HL-60 (cell line): Measurements from ENCODE around the gene SPG21.

Experiments used
- CTCF ChIP-seq: IDR thresholded peaks from one replicate; pipeline ENCODE4 v1.5.1; 2011; ENCODE audit warnings: low read length, control low read depth, inconsistent platforms; ENCODE audit not compliant: insufficient read depth
- GABPA ChIP-seq: IDR thresholded peaks from 2 replicates; pipeline ENCODE4 v1.6.1; 2012; ENCODE audit warnings: low read depth

DNA sequence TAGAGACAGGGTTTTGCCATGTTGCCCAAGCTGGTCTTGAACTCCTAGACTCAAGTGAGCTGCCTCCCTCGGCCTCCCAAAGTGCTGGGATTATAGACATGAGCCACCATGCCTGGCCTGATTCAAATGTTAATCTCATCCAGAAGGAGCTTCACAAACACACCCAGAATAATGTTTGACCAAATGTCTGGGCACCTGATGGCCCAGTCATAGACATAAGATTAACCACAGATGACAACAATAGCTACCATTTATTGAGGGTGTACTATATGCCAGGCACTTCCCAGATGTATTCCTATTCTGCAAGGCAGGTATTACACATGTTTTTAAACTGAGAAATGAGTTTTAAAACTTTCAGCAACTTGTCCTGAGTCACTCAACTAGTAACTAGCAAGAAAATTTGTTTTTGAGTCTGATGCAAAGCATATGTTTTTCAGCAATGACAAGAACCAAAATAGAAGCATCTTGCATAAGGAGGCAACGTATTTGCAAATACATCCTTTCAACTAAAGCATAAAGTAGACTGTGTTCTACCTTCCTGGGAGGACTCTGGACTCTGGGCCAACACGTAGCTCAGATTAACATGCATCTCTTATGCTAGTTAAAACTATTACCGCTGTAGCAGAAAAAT is 8.1 kb upstream of the SPG21 start:
- no peak for TF ChIP-seq CTCF
- no peak for TF ChIP-seq GABPA
